Testis (tissue), 2 donors: ENCODE measurements around the gene NOXRED1.

Experiments used
- CTCF ChIP-seq, 3 experiments: fragments of 450-650 bp in 2 of 3; fragments of 200-600 bp in 1 of 3; sonication (generic) in 1 of 3; IDR thresholded peaks; one replicate each; pipeline ENCODE4 v1.5.1; 2016 to 2019; ENCODE audit warnings: antibody characterized with exemption in 3 of 3, mild to moderate bottlenecking in 2 of 3, moderate library complexity in 1 of 3
- POLR2A ChIP-seq: fragments of 450-650 bp; IDR thresholded peaks from one replicate; pipeline ENCODE4 v1.6.1; 2017; ENCODE audit warnings: antibody characterized with exemption, mild to moderate bottlenecking, moderate library complexity

GRCh38 chr14:77438596-77438995 is 15.3 kb upstream of the NOXRED1 start:
- no peak for TF ChIP-seq CTCF (IDR thresholded peaks at IDR 0.05)
- TF ChIP-seq POLR2A: no peak
